Measurements from ENCODE around the gene SEC16A. TPM values are rescaled to one million over a fixed set of nuclear protein-coding genes. Genes with fewer than 3 reads are reported as not detected.

Gene SEC16A, protein sequence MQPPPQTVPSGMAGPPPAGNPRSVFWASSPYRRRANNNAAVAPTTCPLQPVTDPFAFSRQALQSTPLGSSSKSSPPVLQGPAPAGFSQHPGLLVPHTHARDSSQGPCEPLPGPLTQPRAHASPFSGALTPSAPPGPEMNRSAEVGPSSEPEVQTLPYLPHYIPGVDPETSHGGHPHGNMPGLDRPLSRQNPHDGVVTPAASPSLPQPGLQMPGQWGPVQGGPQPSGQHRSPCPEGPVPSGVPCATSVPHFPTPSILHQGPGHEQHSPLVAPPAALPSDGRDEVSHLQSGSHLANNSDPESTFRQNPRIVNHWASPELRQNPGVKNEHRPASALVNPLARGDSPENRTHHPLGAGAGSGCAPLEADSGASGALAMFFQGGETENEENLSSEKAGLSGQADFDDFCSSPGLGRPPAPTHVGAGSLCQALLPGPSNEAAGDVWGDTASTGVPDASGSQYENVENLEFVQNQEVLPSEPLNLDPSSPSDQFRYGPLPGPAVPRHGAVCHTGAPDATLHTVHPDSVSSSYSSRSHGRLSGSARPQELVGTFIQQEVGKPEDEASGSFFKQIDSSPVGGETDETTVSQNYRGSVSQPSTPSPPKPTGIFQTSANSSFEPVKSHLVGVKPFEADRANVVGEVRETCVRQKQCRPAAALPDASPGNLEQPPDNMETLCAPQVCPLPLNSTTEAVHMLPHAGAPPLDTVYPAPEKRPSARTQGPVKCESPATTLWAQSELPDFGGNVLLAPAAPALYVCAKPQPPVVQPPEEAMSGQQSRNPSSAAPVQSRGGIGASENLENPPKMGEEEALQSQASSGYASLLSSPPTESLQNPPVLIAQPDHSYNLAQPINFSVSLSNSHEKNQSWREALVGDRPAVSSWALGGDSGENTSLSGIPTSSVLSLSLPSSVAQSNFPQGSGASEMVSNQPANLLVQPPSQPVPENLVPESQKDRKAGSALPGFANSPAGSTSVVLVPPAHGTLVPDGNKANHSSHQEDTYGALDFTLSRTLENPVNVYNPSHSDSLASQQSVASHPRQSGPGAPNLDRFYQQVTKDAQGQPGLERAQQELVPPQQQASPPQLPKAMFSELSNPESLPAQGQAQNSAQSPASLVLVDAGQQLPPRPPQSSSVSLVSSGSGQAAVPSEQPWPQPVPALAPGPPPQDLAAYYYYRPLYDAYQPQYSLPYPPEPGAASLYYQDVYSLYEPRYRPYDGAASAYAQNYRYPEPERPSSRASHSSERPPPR (N-terminal part only)
- 45.2 and 54.9 TPM in 2 replicates for total RNA-seq

DNA sequence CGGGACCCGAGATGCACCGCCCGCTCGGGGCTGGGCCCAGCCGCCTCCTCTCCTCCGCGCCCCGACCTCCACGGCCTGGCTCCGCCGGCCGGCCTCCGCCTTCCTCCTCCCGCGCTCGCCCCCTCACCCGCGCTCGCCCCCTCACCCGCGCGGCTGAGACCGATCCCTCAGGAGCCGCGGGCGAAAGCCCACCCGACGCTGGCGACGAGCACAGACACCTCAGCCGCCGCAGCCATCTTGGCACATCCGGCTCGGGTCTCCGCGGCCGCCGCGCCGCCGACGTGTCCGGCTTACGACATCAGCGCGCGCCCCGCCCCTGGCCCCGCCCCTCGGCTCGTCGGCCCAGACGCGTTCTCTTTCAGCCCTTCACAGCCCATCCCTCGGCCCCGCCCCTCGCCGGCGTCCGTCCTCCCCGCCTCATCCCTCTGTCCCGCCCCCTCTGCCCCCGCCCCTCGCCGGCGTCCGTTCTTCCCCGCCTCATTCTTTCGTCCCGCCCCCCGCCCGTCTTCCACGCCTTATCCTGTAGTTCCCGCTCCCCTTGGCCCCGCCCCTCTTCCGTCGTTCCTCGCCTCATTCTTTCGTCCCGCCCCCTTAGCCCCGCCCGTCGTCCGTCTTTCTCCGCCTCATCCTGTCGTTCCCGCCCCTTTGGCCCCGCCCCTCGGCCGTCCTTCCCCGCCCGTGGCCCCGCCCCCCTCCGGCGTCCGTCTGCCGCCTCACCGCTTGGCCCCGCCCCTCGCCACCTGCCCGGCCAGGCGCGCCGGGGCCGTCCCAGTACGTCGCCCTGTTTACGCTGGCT, at the start of gene SEC16A:
SEC16A (minus strand) TSS at position 248 of the 796 bp plus-strand sequence. CDS start 5,425 bp downstream, outside the sequence.

DNA sequence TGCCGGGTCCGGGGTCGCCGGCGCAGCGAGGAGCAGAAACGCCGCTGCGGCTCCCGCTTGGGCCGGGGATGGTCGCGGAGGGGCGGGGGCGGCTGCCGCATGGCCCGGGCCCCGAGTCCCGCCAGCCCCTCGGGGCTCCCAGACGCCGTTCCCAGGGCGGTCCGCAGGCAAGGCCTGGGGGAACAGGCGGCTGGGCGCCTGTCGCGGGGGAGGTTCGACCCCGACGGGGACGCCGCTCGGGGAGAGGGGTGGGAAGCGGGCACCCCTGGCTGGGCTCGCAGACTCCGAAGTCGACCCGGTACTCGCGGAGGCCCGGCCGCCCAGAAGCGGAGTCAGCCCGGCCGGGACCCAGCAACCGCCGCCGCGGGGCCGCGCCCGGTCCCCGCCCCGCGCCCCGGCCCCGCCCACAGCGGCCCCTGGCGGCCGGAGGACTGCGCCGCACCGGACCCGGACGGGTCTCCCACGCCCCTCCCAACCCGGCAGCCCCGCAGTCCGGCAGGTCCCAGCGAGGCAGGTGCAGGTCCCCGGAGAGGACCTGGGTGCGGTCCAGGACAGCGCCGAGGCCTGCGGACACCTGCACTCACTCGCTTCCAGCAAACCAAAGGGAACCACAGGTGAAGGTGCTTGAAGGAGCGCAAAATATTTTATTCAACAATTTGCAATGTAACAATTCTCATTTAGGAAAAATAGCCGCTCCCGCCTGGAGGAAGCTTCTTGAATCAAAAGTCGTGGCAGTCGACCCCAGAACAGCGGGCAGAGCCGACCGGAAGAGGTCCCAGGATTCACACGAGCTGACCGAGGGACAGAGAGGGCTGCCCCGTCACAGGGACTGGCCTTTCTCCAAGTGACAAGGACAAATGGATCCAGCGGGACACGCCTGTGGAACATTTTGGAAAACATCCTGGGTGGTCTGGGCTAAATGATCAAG, 43.1 kb downstream of the SEC16A start, which contains the start of gene INPP5E:
INPP5E (minus strand) TSS at position 365 of the 928 bp plus-strand sequence. CDS start 426 bp downstream, outside the sequence.

DNA sequence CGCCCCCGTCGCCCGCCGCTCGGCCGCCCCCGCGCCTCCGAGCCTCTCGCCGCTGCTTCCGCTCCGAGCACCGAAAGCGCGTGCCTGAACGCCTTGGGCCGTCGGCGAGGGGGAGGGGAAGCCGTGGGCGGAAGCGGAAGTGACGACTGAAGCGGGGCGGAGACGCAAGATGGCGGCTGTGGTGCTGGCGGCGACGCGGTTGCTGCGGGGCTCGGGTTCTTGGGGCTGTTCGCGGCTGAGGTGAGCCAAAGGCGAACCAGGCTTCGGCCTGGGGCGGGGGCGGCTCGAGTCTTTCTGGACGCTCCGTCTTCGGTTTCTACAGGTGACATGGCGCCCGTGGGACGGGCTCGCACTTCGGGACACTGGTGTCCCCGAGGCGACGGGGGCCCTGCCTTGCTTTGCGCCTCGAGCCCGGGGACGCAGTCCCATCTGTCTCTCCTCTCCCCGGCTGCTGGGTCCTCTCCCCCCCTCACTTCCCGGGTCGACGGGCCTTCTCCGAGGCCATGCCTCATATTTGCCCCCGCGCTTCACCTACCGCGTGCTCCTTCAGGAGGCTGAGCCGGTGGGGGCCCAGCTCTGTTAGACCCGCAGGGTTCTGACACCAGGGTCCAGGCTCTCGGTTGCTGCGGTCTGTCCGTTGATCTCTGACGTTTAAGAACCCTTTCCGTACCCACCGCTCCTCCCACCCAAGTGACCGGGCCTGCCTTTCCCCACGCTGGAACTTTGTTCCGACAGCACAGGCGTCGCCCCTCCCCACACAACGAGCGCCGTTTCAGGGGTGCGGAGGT, 72.1 kb downstream of the SEC16A start, which contains the start of the genes ENTR1 and PMPCA:
ENTR1 (minus strand) TSS at position 115 of the 788 bp plus-strand sequence. CDS start 217 bp downstream, outside the sequence.
PMPCA (plus strand) TSS at position 159 of the 788 bp plus-strand sequence; CDS start at position 170, 11 bp downstream.

DNA sequence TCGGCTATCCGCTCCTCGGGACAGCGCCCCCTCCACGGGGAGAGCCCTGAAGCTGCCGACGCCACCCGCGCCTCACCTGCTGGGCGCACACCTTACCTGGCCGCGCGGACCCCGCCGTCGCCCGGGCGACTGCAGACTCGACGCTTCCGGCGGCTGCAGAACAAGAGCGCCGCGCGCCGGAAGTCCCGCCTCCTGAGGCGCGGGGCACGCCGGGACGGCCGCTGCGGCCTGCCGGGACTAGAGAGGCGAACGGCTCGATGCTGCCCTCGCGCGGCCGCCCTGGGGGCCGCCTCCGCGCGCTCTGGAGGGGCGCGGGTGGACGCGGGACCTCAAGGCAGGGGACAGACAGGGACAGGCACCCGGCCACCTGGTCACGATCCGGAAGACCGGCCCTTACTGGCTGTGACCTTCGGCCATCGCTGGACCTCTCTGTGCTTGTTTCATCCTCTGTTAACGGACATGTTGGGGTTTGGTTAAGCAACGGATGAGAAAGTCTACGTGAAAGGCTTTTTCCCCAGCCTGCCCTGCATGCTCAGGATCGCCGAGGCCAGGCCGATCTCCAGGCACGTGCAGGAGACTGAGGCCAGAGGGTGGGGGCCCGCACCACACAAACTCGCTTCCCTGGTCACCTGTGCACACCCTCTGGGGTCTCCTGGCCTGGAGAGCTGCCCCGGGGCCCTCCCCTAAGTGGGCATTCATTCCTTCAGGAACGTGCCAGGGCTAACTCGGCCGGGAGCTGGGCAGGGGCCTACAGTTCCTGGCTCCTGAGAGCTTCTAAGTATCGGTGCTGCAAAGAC, 82.6 kb downstream of the SEC16A start, which contains the start of gene SNAPC4:
SNAPC4 (minus strand) TSS at position 133 of the 797 bp plus-strand sequence. CDS start 1,742 bp downstream, outside the sequence.

Small RNA genes within 50 kb of the gene (small RNA-seq; reads per million reads assigned to genes)
- gene MIR4673, result 0.08 reads per million

Other genes starting within 250 kb of the SEC16A start
- 14.4 and 15.1 TPM in 2 replicates for gene QSOX2, start 237.2 kb downstream of the SEC16A start, total RNA-seq
- gene CCDC187, start 178.9 kb downstream of the SEC16A start, total RNA-seq, result not detected in 2 replicates
- gene GPSM1, start 155.5 kb downstream of the SEC16A start, total RNA-seq, result 29.6 and 47.4 TPM in 2 replicates
- 9.0 and 10.8 TPM in 2 replicates for gene DNLZ, start 119.3 kb downstream of the SEC16A start, total RNA-seq
- gene CARD9, start 109.4 kb downstream of the SEC16A start, total RNA-seq, result 0.57 and 0.65 TPM in 2 replicates
- 19.5 and 25.8 TPM in 2 replicates for gene SNAPC4, start 82.9 kb downstream of the SEC16A start, total RNA-seq
- gene ENTR1, start 72.4 kb downstream of the SEC16A start, total RNA-seq, result 36.5 and 37.6 TPM in 2 replicates
- 55.5 and 60.7 TPM in 2 replicates for gene PMPCA, start 72.4 kb downstream of the SEC16A start, total RNA-seq
- 15.3 and 16.3 TPM in 2 replicates for gene INPP5E, start 43.2 kb downstream of the SEC16A start, total RNA-seq
- gene NOTCH1, start 63.0 kb upstream of the SEC16A start, total RNA-seq, result 128 and 200 TPM in 2 replicates
- 566 and 825 TPM in 2 replicates for gene EGFL7, start 179.9 kb upstream of the SEC16A start, total RNA-seq
- gene AGPAT2, start 204.4 kb upstream of the SEC16A start, total RNA-seq, result 61.9 and 73.2 TPM in 2 replicates
- 182 and 234 TPM in 2 replicates for gene DIPK1B, start 229.5 kb upstream of the SEC16A start, total RNA-seq

Data from vein endothelial cell (primary cell).